ENCODE measurements around the gene MMAB.

DNA sequence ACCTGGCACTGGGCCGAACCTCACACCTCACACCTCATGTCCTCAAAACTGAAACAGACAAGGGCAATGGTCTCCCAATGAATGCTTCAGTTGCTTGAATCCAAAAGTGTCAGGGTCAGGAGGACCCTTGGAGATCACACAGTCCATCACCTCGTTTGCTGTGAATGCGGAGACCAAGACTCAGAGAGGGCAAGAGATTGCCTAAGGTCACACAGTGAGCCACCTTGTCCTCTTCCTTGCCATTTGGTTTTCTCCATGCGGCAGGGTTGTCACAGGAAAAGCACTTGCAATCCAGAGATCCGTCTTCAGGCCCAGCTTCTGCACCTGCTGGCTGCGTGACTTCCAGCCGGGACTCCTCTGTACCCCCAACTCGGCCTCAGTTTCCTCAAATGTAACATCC is 28.3 kb upstream of the MMAB start:
- no peak for TF ChIP-seq CTCF (conservative IDR thresholded peaks at IDR 0.05)
- TF ChIP-seq ZFX (IDR thresholded peaks at IDR 0.05) = no peak
